Measurements from ENCODE around the gene SERPINB4. TPM values are rescaled to one million over a fixed set of nuclear protein-coding genes. Genes with fewer than 3 reads are reported as not detected.
"Not testable (repeated sequence)": the region's sequence is repeated elsewhere in the genome, so short reads cannot be mapped to it uniquely, and the experiment has no call there.

Gene SERPINB4
- total RNA-seq, 2 experiments from 2014 or later: not detected

GRCh38 chr18:63664571-63664970 lies 20.5 kb upstream of the SERPINB4 start:
- H3K4me1 Mint-ChIP-seq (ENCODE audit: low read depth): no peaks in the 10 kb centered on the region
- CTCF ChIA-PET: interaction anchor here (1.0 kb wide), 1 partner anchor 86 kb away, joined by 3 read pairs; no protein-coding TSS in a partner anchor
- no peak overlapping the region for H3K4me3 Mint-ChIP-seq

GRCh38 chr18:63661750-63662149 lies 17.7 kb upstream of the SERPINB4 start, which contains the start of gene SERPINB3:
Gene SERPINB3 (minus strand): TSS chr18:63661893. CDS start chr18:63661216, 677 bp downstream.
- intact Hi-C loops (cut with micrococcal nuclease); DNase-seq; CTCF ChIA-PET; H3K9me3 Mint-ChIP-seq; H3K4me1 Mint-ChIP-seq (ENCODE audit: low read depth); H3K4me3 Mint-ChIP-seq; H3K36me3 Mint-ChIP-seq (ENCODE audit: low read depth); POLR2A ChIA-PET; H3K27me3 Mint-ChIP-seq; ATAC-seq; H3K27ac Mint-ChIP-seq: not testable (repeated sequence)

More at GRCh38 chr18:63664571-63664970, 20.5 kb upstream of the SERPINB4 start:
- DNase-seq: no peak
- no peak for ATAC-seq
- intact Hi-C loops (cut with micrococcal nuclease): no loop called here
- H3K9me3 Mint-ChIP-seq: peaks cover 5% of the 10 kb centered on the region
- POLR2A ChIA-PET: no interaction called here
- TF ChIP-seq CTCF (IDR thresholded peaks at IDR 0.05): no peak
- H3K27me3 Mint-ChIP-seq: no peaks in the 10 kb centered on the region
- H3K27ac Mint-ChIP-seq: no peak overlapping the region
- H3K36me3 Mint-ChIP-seq (ENCODE audit: low read depth): no peaks in the 10 kb centered on the region

GRCh38 chr18:63658920-63659319 lies 14.9 kb upstream of the SERPINB4 start:
- H3K4me1 Mint-ChIP-seq (ENCODE audit: low read depth); H3K36me3 Mint-ChIP-seq (ENCODE audit: low read depth); H3K9me3 Mint-ChIP-seq; CTCF ChIA-PET; H3K27ac Mint-ChIP-seq; intact Hi-C loops (cut with micrococcal nuclease); ATAC-seq; DNase-seq; H3K4me3 Mint-ChIP-seq; H3K27me3 Mint-ChIP-seq: not testable (repeated sequence)
- POLR2A ChIA-PET: interaction anchor here (1.1 kb wide), 1 partner anchor 19 kb away, joined by 3 read pairs; no protein-coding TSS in a partner anchor

GRCh38 chr18:63650271-63650670 lies 6.2 kb upstream of the SERPINB4 start:
- intact Hi-C loops (cut with micrococcal nuclease); POLR2A ChIA-PET; H3K4me1 Mint-ChIP-seq (ENCODE audit: low read depth); H3K4me3 Mint-ChIP-seq; H3K36me3 Mint-ChIP-seq (ENCODE audit: low read depth); H3K27me3 Mint-ChIP-seq; H3K9me3 Mint-ChIP-seq; H3K27ac Mint-ChIP-seq; DNase-seq; ATAC-seq: not testable (repeated sequence)
- CTCF ChIA-PET: interaction anchor here (1.0 kb wide), 1 partner anchor 17 kb away, joined by 3 read pairs; no protein-coding TSS in a partner anchor

GRCh38 chr18:63648241-63648640 lies 4.2 kb upstream of the SERPINB4 start:
- intact Hi-C loops (cut with micrococcal nuclease): no loop called here
- DNase-seq (no peak), ATAC-seq (no peak)
- Mint-ChIP-seq H3K27ac (no peak overlapping the region), H3K27me3 (no peaks in the 10 kb centered on the region), H3K4me1 (ENCODE audit: low read depth) (no peaks in the 10 kb centered on the region), H3K9me3 (no peaks in the 10 kb centered on the region), H3K36me3 (ENCODE audit: low read depth) (no peaks in the 10 kb centered on the region), H3K4me3 (no peak overlapping the region)
- no peak for TF ChIP-seq CTCF (IDR thresholded peaks at IDR 0.05)
- ChIA-PET CTCF (no interaction called here), POLR2A (no interaction called here)

GRCh38 chr18:63646936-63647335 lies 2.9 kb upstream of the SERPINB4 start:
- ChIA-PET POLR2A (no interaction called here), CTCF (no interaction called here)
- intact Hi-C loops (cut with micrococcal nuclease): no loop called here
- ATAC-seq (no peak), DNase-seq (no peak)
- TF ChIP-seq CTCF (IDR thresholded peaks at IDR 0.05): no peak
- H3K27ac Mint-ChIP-seq: no peak overlapping the region
- no peaks in the 10 kb centered on the region for H3K36me3 Mint-ChIP-seq (ENCODE audit: low read depth)
- no peaks in the 10 kb centered on the region for H3K27me3 Mint-ChIP-seq
- H3K4me1 Mint-ChIP-seq (ENCODE audit: low read depth): no peaks in the 10 kb centered on the region
- no peaks in the 10 kb centered on the region for H3K9me3 Mint-ChIP-seq
- H3K4me3 Mint-ChIP-seq: no peak overlapping the region

- intact Hi-C loops (cut with micrococcal nuclease); H3K27me3 Mint-ChIP-seq; POLR2A ChIA-PET; CTCF ChIA-PET; H3K4me3 Mint-ChIP-seq; H3K4me1 Mint-ChIP-seq (ENCODE audit: low read depth); ATAC-seq; H3K36me3 Mint-ChIP-seq (ENCODE audit: low read depth); DNase-seq; H3K9me3 Mint-ChIP-seq; H3K27ac Mint-ChIP-seq: not testable (repeated sequence)
Measured at GRCh38 chr18:63644694-63645093, 638 bp upstream of the SERPINB4 start.

GRCh38 chr18:63642668-63643356 lies 1.2 kb downstream of the SERPINB4 start:
- H3K36me3 Mint-ChIP-seq (ENCODE audit: low read depth); H3K4me3 Mint-ChIP-seq; H3K27me3 Mint-ChIP-seq; CTCF ChIA-PET; H3K4me1 Mint-ChIP-seq (ENCODE audit: low read depth); ATAC-seq; intact Hi-C loops (cut with micrococcal nuclease); DNase-seq; POLR2A ChIA-PET; H3K27ac Mint-ChIP-seq; H3K9me3 Mint-ChIP-seq: not testable (repeated sequence)

- H3K27me3 Mint-ChIP-seq; H3K27ac Mint-ChIP-seq; CTCF ChIA-PET; H3K36me3 Mint-ChIP-seq (ENCODE audit: low read depth); DNase-seq; H3K4me1 Mint-ChIP-seq (ENCODE audit: low read depth); ATAC-seq; H3K4me3 Mint-ChIP-seq; POLR2A ChIA-PET; H3K9me3 Mint-ChIP-seq; intact Hi-C loops (cut with micrococcal nuclease): not testable (repeated sequence)
Measured at GRCh38 chr18:63641157-63641680, 2.8 kb downstream of the SERPINB4 start.

Data from activated CD8-positive, alpha-beta T cell treated with anti-CD3 and anti-CD28 coated beads for 36 hours (primary cell).